Measurements from ENCODE around the gene SPEF1.

Gene SPEF1

DNA sequence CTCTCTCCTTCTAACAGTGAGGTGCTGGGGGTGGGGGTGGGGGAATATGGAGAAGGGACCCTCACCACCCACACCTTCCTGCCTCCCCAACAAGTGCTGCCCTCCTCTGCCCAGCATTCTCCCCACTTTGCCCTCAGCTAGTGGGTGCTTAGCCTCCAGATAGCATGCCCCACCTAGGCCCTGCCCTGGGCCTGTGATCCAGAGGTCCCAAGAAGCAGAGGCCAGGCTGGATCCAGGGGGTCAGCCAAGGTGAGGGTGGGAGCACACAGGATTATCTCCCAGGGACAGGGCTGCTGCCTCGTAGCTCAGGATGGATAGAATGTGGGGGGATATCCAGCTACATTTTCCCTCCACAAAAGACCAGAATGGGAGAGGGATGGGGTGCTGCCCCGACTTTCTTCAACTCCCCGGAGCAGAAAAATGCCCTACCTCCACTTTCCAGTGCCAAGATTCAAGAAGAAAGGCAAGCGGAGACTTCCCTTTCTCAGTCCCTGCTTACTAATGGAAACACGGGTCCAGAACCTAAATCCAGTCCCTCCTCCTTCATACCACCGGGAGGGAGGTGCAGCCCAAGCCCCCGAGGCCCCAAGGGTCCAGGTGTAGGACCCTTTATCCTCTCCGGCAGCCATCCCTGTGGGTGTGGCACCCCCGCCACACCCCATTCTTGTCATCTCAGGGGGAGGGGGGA is 14.7 kb downstream of the SPEF1 start:
- DNase-seq (ENCODE audit: low read depth), result no peak

GRCh38 chr20:3765171-3765882 is 15.9 kb downstream of the SPEF1 start:
- no peak for DNase-seq (ENCODE audit: low read depth)

GRCh38 chr20:3764659-3765058 is 16.6 kb downstream of the SPEF1 start:
- DNase-seq (ENCODE audit: low read depth), result no peak

DNA sequence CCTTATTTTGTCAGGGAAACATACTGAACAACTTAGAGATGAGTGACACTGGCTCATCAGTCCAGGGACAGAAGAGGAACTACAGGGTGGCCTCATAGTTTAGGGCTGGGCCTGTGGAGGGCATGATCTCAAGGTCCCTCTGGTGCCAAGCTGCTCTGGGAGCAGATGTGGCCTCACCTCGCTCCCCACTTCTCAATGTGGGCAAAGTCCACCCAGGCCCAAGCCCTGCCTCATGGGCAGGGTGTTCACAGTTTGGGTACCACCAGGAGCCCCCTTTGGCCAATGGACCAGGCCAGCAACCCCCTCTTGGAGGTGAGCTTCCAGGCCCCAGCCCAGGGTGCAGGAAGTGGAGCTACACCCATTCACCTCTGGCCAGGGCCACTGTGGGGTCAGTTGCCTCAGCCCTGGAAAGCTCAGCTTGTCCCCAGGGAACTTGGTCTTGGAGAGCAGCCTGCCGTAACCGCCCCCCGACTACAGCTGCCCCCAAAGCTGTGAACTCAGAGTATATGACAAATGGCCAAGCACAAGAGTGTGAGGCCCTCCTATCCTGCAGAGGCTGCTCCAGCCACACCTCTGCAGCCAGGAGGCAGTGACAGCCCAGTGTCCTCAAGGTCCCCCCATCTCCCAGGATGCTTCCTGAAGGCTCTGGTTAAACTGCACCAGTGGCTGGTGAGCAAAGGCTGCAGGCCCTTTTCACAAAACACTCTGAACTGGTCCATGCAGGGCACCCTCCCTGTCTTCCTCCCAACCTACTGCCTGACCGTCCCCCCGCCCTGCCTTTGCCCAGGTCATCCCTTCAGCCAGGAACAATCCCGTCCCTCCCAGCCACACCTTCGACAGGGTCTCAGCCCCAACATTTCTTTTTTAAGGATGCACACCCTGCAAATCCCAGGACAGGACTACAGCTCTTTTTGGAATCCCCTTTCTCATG is 17.3 kb downstream of the SPEF1 start:
- no peak for DNase-seq (ENCODE audit: low read depth)

DNA sequence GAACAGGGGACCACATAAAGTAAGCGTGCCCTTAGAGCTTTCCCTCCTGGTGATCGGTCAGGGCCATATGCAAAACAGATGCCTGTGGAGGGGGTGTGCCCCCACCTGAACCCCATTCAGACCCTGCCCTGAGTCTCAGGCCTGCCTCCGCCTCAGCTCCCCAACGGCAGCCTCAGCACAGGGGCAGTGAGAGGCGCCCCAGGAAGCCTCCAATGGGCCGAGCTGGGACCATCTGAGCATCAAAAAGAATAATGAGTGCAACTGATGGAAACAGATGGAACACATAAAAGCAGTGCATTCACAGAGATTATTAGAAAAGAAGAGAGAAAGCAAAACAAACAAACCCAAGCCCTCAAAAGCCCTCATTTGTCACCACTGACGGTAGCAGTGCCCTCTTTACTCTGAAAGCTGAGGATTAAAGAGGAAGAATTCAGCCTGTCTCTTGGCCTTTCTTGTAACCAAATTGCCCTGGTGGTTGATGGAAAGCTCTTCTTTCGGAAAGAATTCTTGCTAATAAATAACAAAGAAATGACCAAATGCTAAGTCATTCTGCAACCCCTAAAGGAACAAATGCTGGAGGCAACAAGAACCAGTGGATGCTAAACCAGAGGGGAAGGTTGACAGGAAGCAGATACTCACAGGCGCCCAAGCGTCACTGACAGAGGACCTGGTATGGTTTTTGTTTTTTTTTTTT is 20.4 kb downstream of the SPEF1 start:
- no peak for DNase-seq (ENCODE audit: low read depth)

- no peak for DNase-seq (ENCODE audit: low read depth)
Measured at GRCh38 chr20:3759884-3760283, 21.4 kb downstream of the SPEF1 start.

DNA sequence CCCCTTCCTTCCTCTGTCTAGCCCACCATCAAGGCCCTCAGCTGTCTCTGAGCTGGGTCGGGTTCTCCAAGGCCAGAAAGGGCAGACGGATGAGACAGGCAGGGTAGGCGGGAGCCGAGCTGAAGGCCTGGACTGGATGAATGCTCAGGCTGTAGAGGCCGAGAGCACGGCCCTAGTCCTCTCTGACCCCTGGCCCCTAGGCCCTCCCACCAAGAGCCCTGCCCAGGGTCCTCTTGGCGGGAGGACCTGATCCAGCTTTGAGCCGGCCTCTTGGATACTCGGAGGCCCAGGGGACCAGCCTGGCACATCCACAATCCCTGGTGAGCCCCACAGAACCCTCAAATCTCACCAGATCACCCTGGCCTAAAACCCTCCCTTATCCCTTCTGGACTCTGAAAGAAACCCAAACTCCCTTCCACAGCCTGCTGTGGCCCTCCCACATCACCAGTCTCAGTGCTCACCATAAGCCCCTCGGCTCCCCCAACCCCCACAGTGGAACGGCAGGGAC is 21.9 kb downstream of the SPEF1 start:
- no peak for DNase-seq (ENCODE audit: low read depth)

DNA sequence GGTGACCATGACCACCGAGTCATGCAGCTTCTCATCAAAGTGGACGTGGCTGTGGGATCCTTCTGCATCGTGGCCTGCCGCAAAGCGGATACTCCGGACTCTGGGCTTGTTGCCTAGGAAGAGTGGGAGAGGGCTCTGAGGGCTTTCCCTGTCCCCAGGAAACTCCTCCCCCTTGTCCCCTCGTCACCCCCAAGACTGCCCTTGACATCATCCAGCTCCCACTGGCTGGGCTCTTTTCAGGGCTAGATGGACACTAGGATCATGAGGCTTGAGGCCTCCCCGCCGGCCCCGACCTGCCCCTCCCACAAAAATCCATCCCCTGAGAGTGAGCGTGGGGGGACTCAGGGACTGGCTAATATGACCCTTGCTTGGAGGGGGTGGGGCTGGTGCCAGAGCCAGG is 22.7 kb downstream of the SPEF1 start:
- DNase-seq (ENCODE audit: low read depth), result no peak

- DNase-seq (ENCODE audit: low read depth), result no peak
Measured at GRCh38 chr20:3757268-3757667, 24.0 kb downstream of the SPEF1 start.

- no peak for DNase-seq (ENCODE audit: low read depth)
Measured at GRCh38 chr20:3755814-3756480, 25.3 kb downstream of the SPEF1 start.

GRCh38 chr20:3755269-3755668 is 26.0 kb downstream of the SPEF1 start:
- DNase-seq (ENCODE audit: low read depth), result no peak

DNA sequence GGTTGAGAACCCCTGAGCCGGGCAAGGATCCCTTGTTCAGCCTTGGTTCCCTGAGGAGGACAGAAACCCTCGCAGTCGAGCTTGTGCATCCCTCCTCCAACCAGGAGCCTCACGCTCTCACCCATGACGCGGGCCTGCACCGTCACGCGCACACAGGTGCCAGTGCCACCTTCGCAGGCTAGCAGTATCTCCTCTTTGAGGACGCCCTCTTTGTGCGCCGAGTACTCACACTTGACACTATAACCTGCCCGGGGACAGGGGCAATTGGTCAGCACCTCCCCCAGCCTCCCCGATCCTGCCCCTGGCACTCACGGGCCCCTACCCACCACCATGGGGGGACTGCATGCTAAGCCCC is 27.0 kb downstream of the SPEF1 start:
- DNase-seq (ENCODE audit: low read depth), result no peak

- no peak for DNase-seq (ENCODE audit: low read depth)
Measured at GRCh38 chr20:3753501-3754275, 27.6 kb downstream of the SPEF1 start.

DNA sequence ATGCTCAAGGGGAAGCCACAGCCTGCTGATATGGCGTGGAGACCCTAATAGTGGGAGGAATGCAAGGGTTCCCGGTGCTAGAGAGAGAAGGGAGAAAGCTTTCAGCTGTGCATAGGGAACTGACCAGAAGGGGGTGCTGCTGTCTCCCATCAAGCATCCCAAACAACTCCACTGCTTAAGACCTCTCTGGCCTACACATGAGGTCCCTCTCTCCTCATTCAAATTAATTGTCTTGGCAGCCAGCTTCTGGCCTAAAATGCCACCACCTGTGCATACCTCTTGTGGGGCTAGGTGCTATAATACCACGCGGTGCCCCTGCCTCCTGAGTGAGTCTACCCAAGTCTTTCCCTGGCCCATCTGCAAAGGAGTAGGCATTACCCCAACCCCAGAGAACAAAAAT is 28.1 kb downstream of the SPEF1 start:
- peak; percentile 10 for DNase-seq (ENCODE audit: low read depth)

DNA sequence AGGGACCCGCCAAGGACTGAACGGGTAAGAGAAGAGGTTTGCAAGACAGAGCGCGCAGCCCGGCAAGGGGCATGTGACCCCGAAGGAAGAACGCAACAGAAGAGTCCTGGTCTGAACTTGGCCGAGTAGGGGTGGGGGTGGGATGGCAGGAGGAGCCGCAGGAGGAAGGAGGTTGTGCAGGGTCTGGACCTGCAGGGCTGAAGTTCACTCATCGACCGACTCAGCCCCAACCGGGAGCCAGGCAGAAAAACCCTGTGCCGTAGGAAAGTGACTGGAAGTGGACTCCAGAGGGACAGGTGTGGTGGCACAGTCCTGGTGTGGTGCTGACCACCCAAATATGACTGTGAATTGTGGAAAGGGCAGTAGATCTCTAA is 28.9 kb downstream of the SPEF1 start:
- no peak for DNase-seq (ENCODE audit: low read depth)

- peak; percentile 8 for DNase-seq (ENCODE audit: low read depth)
Measured at GRCh38 chr20:3751675-3752385, 29.4 kb downstream of the SPEF1 start.

DNA sequence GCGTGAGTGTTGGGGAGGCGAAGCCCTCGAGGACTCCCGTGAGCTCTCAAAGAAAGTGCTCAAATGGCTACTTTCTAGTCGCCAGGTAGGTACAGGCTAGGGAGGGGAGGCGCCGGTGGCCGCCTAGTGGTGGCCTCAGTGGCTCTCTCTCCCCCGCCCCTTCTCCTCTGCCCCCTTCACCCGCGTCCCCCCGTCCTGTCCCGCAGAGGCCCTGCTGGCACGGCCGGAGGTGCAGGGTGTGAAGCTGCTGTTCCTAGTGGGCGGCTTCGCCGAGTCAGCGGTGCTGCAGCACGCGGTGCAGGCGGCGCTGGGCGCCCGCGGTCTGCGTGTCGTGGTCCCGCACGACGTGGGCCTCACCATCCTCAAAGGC is 30.0 kb downstream of the SPEF1 start:
- no peak for DNase-seq (ENCODE audit: low read depth)

GRCh38 chr20:3749689-3750531 is 31.3 kb downstream of the SPEF1 start:
- DNase-seq (ENCODE audit: low read depth), result no peak

- no peak for DNase-seq (ENCODE audit: low read depth)
Measured at GRCh38 chr20:3749087-3749688, 32.1 kb downstream of the SPEF1 start.
